GM12873 (cell line): ENCODE results near the gene KIAA0232.

ENCODE experiments used
- TF ChIP-seq, protein P1 (sequence below): IDR thresholded peaks from 2 replicates; pipeline ENCODE4 v1.5.1; 2012; ENCODE audit warnings: low read depth, mild to moderate bottlenecking, moderate library complexity, low read length, control low read depth; ENCODE audit not compliant: insufficient read depth; ENCODE audit errors: missing control alignments

KIAA0232 gene

DNA sequence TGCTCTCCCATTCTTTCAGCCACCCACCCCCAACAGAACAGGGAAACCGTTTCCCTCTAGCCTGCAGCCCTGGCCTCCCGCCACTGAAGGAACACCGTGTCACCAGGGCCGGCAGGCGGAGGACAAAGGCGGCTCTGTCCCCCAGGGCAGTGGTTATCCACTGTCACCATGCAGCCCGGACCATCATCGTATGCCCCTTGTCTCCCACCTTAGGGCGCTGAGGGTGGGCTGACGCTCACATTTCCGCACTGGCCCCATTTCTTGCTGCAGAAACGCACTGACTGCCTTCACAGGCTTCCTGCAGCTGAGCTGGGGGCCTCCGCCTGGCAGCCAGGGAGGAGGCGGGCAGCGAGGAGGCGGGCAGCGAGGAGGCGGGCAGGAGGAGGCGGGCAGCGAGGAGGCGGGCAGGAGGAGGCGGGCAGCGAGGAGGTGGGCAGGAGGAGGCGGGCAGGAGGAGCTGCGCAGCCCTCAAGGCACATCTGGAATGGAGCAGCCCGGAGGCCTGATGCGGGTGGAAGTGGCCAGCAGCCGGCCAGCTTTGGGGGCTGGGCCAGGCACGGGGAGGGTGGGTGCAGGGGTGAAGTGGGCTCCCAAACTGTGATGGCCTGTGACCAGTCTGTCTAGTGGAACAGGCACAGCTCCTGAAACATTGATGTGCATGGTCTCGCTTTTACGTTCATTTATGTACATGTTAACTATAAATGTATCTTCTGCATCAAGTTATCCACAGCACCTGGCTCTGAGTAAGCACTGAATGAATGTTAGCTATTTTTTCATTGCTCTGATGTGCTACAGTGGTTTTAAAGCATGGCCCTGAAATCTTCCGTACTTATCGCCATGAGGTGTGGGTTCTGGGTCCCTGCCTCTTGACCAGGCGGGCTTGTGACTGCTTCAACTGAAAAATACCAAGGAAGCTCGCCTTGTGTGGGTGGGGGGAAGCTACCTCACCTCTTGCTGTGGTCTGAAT is 20.6 kb upstream of the KIAA0232 start:
- TF ChIP-seq, protein P1, sequence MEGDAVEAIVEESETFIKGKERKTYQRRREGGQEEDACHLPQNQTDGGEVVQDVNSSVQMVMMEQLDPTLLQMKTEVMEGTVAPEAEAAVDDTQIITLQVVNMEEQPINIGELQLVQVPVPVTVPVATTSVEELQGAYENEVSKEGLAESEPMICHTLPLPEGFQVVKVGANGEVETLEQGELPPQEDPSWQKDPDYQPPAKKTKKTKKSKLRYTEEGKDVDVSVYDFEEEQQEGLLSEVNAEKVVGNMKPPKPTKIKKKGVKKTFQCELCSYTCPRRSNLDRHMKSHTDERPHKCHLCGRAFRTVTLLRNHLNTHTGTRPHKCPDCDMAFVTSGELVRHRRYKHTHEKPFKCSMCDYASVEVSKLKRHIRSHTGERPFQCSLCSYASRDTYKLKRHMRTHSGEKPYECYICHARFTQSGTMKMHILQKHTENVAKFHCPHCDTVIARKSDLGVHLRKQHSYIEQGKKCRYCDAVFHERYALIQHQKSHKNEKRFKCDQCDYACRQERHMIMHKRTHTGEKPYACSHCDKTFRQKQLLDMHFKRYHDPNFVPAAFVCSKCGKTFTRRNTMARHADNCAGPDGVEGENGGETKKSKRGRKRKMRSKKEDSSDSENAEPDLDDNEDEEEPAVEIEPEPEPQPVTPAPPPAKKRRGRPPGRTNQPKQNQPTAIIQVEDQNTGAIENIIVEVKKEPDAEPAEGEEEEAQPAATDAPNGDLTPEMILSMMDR, result no peak

DNA sequence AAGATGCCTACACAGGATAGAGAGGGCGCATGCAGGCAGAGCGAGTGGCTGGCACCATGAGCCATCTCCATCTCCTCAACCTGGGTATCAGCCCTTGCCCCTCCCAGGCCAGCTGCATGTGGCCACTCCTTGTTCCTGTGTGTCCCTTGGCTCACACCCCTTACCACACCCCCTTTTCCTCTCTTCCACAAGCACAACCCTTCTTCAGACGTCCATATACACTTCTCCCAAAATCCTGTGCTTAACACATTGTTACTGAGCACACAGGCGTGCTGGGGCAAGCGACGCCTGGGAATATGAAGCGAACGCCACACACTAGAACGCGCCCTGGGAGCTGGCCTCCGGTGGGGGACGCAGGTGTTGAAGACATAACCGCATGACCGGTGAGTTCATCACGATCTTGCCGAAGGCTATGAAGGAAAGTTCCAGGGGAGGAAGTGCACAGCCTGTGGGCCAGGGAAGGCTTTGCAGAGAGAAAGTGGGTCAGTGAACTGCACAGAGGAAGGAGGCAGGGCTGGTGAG is 19.1 kb upstream of the KIAA0232 start:
- TF ChIP-seq, protein P1, result no peak

DNA sequence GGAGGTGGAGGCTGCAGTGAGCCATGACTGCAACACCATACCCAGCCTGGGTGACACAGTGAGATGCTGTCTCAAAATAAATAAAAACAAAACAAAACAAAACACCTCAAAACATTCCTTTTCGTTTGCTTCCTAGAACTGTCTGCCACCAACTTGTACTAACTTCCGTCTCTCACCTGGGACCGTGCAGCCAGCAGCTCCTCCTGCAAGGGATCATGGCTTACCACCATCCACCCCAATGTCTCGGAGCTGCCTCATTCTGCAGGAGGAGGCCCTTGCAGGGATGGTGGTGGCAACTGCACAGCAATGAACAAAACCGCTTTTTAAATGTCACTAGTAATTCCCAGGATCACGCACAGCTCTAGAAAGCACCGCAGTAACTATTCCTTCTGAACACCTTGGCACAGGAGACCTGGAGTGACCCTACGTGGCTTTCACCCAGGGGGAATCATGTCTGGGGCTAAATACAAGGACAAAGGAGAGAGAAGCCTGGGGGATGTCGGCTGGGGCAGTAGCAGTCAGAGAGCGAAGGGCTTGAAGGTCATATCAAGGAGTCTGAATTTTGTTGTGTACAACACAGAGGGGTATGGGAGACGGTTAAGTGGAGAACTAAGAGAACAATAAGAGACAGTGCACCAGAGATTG is 17.4 kb upstream of the KIAA0232 start:
- TF ChIP-seq, protein P1, result no peak

DNA sequence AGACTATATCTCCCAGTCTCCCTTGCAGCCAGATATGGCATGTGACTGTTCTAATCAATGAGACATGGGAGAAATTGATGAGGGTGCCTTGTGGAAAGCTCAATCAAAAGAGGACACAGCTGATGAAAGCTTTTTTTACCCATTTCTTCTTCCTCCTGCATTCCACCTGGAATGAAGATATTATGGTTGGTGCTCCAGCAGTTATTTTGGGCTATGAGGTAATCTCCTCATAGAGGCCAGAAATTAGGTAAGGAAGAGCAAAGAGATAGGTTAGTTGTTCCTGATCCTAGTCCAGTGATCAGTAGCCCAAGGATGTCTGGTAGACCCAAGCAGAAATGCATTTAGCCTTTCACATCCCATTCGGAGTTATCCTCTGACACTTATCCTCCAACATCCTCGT is 16.8 kb upstream of the KIAA0232 start:
- TF ChIP-seq, protein P1, result no peak

DNA sequence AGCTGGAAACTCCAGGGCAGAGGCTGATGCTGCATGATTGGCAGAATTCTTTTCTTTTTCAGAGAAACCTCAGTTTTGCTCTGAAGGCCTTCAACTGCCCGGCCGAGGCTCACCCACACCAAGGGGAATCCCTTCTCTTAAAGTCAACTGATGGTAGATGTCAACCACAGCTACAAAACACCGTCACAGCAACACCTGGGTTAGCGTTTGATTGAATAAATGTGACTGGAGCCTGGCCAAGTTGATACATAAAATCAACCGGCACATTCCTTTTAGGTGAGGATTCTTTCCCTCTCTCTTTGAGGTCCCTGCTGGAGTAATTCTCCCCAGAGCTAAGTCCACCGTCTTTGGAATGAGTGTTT is 15.2 kb upstream of the KIAA0232 start:
- TF ChIP-seq, protein P1, result no peak

DNA sequence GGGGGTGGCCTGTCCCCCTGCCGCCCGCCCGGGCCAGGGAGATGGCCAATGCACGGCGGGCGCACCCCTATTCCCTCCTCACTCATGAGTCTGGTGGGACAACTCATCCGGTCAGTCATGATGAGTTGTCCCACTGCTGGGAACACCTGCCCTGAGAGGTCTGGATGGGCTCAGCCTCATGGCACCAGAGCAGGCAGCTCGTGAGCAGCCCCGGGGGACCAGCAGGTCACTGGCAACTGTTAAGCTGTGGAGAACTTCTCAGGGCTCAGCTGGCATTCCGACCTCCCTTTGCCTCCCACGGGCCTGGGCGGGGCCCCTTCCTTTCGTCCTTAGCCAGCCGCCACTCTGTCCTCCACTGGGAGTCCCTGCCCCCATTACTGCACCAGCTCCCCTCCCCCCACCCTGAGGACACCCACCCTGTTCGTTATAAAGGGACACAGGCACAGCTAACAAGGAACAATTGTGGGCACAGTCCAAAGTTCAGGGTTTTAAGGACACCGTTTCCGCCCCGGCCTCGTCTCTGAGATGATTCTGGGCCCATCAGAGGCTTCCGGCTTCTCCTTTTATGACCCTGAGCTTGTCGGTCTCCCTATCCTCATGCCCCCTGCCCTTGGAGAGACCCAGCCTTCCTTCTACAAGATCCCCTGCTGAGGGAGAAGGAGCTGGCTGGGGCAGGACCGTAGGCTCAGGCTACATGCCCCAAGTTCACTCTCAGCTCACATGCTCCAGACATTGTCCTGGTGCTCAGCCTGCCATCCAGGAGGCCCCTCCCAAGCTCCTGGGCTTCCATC is 14.6 kb upstream of the KIAA0232 start:
- TF ChIP-seq, protein P1, result no peak
